ENCODE results near the gene MIR17HG. TPM values are rescaled to one million over a fixed set of nuclear protein-coding genes. Genes with fewer than 3 reads are reported as not detected.

MIR17HG gene
- total RNA-seq, 4 donors from 2014 or later, result 0.78 to 2.7 (median 1.3) TPM

GRCh38 chr13:91326146-91326545 lies 21.3 kb upstream of the MIR17HG start:
- intact Hi-C loops (cut with DNase I; ENCODE audit: low total_unique reads), result no loop called here
- 67 to 69% methylated on average over 7 of the region's 7 CpGs for WGBS, 2 donors
- H3K4me3 ChIP-seq (ENCODE audit: low read depth, poor library complexity, severe bottlenecking), result no peak overlapping the region
- TF ChIP-seq CTCF (IDR thresholded peaks at IDR 0.05) (no peak), POLR2A (IDR thresholded peaks at IDR 0.05) (no peak)
- no peak for DNase-seq (ENCODE audit: low spot score in 2 of 2)

- no peak for DNase-seq (ENCODE audit: low spot score in 2 of 2)
- WGBS, 2 donors, result 85 to 88% methylated on average over 1 of the region's 1 CpG
- intact Hi-C loops (cut with DNase I; ENCODE audit: low total_unique reads), result no loop called here
- no peak for TF ChIP-seq CTCF (IDR thresholded peaks at IDR 0.05)
- TF ChIP-seq POLR2A (IDR thresholded peaks at IDR 0.05), result no peak
- no peak overlapping the region for H3K4me3 ChIP-seq (ENCODE audit: low read depth, poor library complexity, severe bottlenecking)
These were observed 18.8 kb upstream of the MIR17HG start for GRCh38 chr13:91328726-91329125.

- TF ChIP-seq CTCF (IDR thresholded peaks at IDR 0.05), result no peak
- no peak for TF ChIP-seq POLR2A (IDR thresholded peaks at IDR 0.05)
- no peak for DNase-seq (ENCODE audit: low spot score in 2 of 2)
- 83 to 90% methylated on average over 1 of the region's 1 CpG for whole genome bisulfite sequencing, 2 donors
- no peak overlapping the region for H3K4me3 ChIP-seq (ENCODE audit: low read depth, poor library complexity, severe bottlenecking)
- intact Hi-C loops (cut with DNase I; ENCODE audit: low total_unique reads), result no loop called here
These were observed 17.8 kb upstream of the MIR17HG start for GRCh38 chr13:91329733-91330132.

GRCh38 chr13:91331047-91331915 lies 16.2 kb upstream of the MIR17HG start:
- WGBS, 2 donors, result 81 to 85% methylated on average over 4 of the region's 4 CpGs
- no peak for TF ChIP-seq POLR2A (IDR thresholded peaks at IDR 0.05)
- no peak for TF ChIP-seq CTCF (IDR thresholded peaks at IDR 0.05)
- intact Hi-C loops (cut with DNase I; ENCODE audit: low total_unique reads), result no loop called here

GRCh38 chr13:91346062-91346461 lies 1.4 kb upstream of the MIR17HG start:
- 63 to 75% methylated on average over 4 of the region's 4 CpGs for WGBS, 2 donors
- no peak for TF ChIP-seq POLR2A (IDR thresholded peaks at IDR 0.05)
- no peak for TF ChIP-seq CTCF (IDR thresholded peaks at IDR 0.05)
- intact Hi-C loops (cut with DNase I; ENCODE audit: low total_unique reads), result no loop called here
- no peak overlapping the region for H3K4me3 ChIP-seq (ENCODE audit: low read depth, poor library complexity, severe bottlenecking)
- no peak for DNase-seq (ENCODE audit: low spot score in 2 of 2)

More at GRCh38 chr13:91331047-91331915, 16.2 kb upstream of the MIR17HG start:
- no peak for DNase-seq (ENCODE audit: low spot score in 2 of 2)
- no peak overlapping the region for H3K4me3 ChIP-seq (ENCODE audit: low read depth, poor library complexity, severe bottlenecking)

Data from lower leg skin (tissue), 4 donors.